GM21367 (cell line): ENCODE results near the gene DNASE1L3.
"Not testable (repeated sequence)": the region's sequence is repeated elsewhere in the genome, so short reads cannot be mapped to it uniquely, and the experiment has no call there.

Experiments
- ATAC-seq: cut with Tn5 transposase; IDR thresholded peaks from one replicate; pipeline ENCODE4 v1.9.1; 2021; ENCODE audit not compliant: unreplicated experiment

DNASE1L3 gene

GRCh38 chr3:58210761-58211460 is at the start of gene DNASE1L3:
Gene DNASE1L3, minus strand, starts transcription at chr3:58210972. Its CDS starts 66 bp downstream, at chr3:58210906.
- ATAC-seq: no peak

- no peak for ATAC-seq
These were observed 49.5 kb upstream of the DNASE1L3 start for GRCh38 chr3:58260261-58260731.

GRCh38 chr3:58258392-58259055 is 47.8 kb upstream of the DNASE1L3 start:
- ATAC-seq: no peak

- no peak for ATAC-seq
These were observed 45.7 kb upstream of the DNASE1L3 start for GRCh38 chr3:58256511-58256910.

GRCh38 chr3:58256061-58256460 is 45.3 kb upstream of the DNASE1L3 start:
- ATAC-seq: no peak

- ATAC-seq: no peak
These were observed 43.4 kb upstream of the DNASE1L3 start for GRCh38 chr3:58254144-58254543.

GRCh38 chr3:58251631-58252035 is 40.9 kb upstream of the DNASE1L3 start:
- ATAC-seq: no peak

- no peak for ATAC-seq
These were observed 39.4 kb upstream of the DNASE1L3 start for GRCh38 chr3:58250093-58250707.

- ATAC-seq: no peak
These were observed 38.8 kb upstream of the DNASE1L3 start for GRCh38 chr3:58249358-58250092.

- no peak for ATAC-seq
These were observed 35.6 kb upstream of the DNASE1L3 start for GRCh38 chr3:58246148-58247047.

- no peak for ATAC-seq
These were observed 33.3 kb upstream of the DNASE1L3 start for GRCh38 chr3:58243976-58244585.

GRCh38 chr3:58242860-58243259 is 32.1 kb upstream of the DNASE1L3 start:
- not testable (repeated sequence) for ATAC-seq

- ATAC-seq: no peak
These were observed 31.6 kb upstream of the DNASE1L3 start for GRCh38 chr3:58242340-58242739.

- ATAC-seq: no peak
These were observed 30.7 kb upstream of the DNASE1L3 start for GRCh38 chr3:58241306-58242044.

- no peak for ATAC-seq
These were observed 28.1 kb upstream of the DNASE1L3 start for GRCh38 chr3:58238830-58239229.

- no peak for ATAC-seq
These were observed 27.3 kb upstream of the DNASE1L3 start for GRCh38 chr3:58237941-58238681.

- peak; percentile 57 for ATAC-seq
These were observed 26.6 kb upstream of the DNASE1L3 start, which contains the start of gene ABHD6 for GRCh38 chr3:58237238-58237940. Gene ABHD6, plus strand, starts transcription at chr3:58237792. Its CDS starts 18,795 bp downstream, at chr3:58256587.
